SK-N-SH treated with all-trans-retinoic acid at 6 μM for 48 hours (cell line): ENCODE results near the gene AHI1.

Source experiments
- ARNTL ChIP-seq: fragments of 450-650 bp; formaldehyde crosslinking; IDR thresholded peaks from 2 replicates; pipeline ENCODE4 v1.5.0; 2020; ENCODE audit warnings: low read depth, mild to moderate bottlenecking, moderate library complexity, borderline replicate concordance
- BACH2 ChIP-seq: fragments of 250-450 bp; sonication (Bioruptor Pico); IDR thresholded peaks from 2 replicates; pipeline ENCODE4 v1.9.0; 2021; ENCODE audit warnings: mild to moderate bottlenecking, borderline replicate concordance
- CSRNP3 ChIP-seq: fragments of 250-450 bp; sonication (Bioruptor Pico); IDR thresholded peaks from 2 replicates; pipeline ENCODE4 v1.5.1; 2021; ENCODE audit warnings: mild to moderate bottlenecking, moderate library complexity
- RARB ChIP-seq: fragments of 250-450 bp; sonication (Bioruptor Pico); IDR thresholded peaks from 2 replicates; pipeline ENCODE4 v1.8.0; 2021; ENCODE audit warnings: mild to moderate bottlenecking, moderate library complexity
- TOX ChIP-seq: fragments of 250-450 bp; sonication (Bioruptor Pico); IDR thresholded peaks from 2 replicates; pipeline ENCODE4 v1.8.0; 2021; ENCODE audit warnings: mild to moderate bottlenecking, moderate library complexity, borderline replicate concordance
- ZC3H10 ChIP-seq: fragments of 250-450 bp; sonication (Bioruptor Pico); IDR thresholded peaks from 2 replicates; pipeline ENCODE4 v1.5.1; 2021; ENCODE audit warnings: mild to moderate bottlenecking, moderate library complexity
- ZFP3 ChIP-seq: fragments of 250-450 bp; sonication (Bioruptor Pico); IDR thresholded peaks from 2 replicates; pipeline ENCODE4 v1.5.0; 2020; ENCODE audit warnings: mild to moderate bottlenecking, moderate library complexity
- ZFP30 ChIP-seq: fragments of 450-650 bp; formaldehyde crosslinking; IDR thresholded peaks from 2 replicates; pipeline ENCODE4 v1.5.0; 2022; ENCODE audit warnings: mild to moderate bottlenecking, moderate library complexity
- ZNF70 ChIP-seq: fragments of 450-650 bp; formaldehyde crosslinking; IDR thresholded peaks from 2 replicates; pipeline ENCODE4 v1.5.0; 2020; ENCODE audit warnings: mild to moderate bottlenecking, moderate library complexity
- TF ChIP-seq, protein P1 (sequence below): fragments of 250-450 bp; sonication (Bioruptor Pico); IDR thresholded peaks from 2 replicates; pipeline ENCODE4 v1.5.1; 2020; ENCODE audit warnings: low read depth, mild to moderate bottlenecking, moderate library complexity
- TF ChIP-seq, protein P2 (sequence below): fragments of 250-450 bp; sonication (Bioruptor Pico); IDR thresholded peaks from 2 replicates; pipeline ENCODE4 v1.8.0; 2021; ENCODE audit warnings: low read depth, mild to moderate bottlenecking, moderate library complexity, borderline replicate concordance

DNA sequence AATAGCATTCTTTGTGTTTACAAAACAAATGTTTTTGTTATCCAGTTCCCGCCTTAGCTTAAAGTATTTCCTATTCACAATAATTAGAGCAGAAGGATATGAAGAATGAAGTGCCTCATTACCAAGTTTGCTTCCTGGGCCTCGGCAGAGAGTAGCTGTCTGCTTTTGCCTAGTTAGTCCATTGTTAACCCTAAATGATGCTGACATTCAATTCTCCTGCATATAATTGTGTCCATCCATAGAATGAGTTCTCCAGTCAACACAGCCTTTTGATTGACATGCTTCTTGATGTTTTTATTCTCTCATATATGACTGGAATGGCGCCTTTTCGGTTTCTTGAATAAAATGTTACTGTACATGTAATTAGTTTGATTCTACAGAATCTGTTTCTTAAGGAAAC is 215.6 kb downstream of the AHI1 start:
- TF ChIP-seq ZC3H10 (CRISPR knock-in tag) (no peak), ARNTL (CRISPR knock-in tag) (no peak), TOX (no peak), CSRNP3 (CRISPR knock-in tag) (no peak), BACH2 (no peak), ZFP30 (CRISPR knock-in tag) (no peak), RARB (no peak), ZFP3 (no peak), ZNF70 (CRISPR knock-in tag) (no peak)
- TF ChIP-seq, protein P1, sequence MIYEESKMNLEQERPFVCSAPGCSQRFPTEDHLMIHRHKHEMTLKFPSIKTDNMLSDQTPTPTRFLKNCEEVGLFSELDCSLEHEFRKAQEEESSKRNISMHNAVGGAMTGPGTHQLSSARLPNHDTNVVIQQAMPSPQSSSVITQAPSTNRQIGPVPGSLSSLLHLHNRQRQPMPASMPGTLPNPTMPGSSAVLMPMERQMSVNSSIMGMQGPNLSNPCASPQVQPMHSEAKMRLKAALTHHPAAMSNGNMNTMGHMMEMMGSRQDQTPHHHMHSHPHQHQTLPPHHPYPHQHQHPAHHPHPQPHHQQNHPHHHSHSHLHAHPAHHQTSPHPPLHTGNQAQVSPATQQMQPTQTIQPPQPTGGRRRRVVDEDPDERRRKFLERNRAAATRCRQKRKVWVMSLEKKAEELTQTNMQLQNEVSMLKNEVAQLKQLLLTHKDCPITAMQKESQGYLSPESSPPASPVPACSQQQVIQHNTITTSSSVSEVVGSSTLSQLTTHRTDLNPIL (CRISPR knock-in tag) = no peak
- TF ChIP-seq, protein P2, sequence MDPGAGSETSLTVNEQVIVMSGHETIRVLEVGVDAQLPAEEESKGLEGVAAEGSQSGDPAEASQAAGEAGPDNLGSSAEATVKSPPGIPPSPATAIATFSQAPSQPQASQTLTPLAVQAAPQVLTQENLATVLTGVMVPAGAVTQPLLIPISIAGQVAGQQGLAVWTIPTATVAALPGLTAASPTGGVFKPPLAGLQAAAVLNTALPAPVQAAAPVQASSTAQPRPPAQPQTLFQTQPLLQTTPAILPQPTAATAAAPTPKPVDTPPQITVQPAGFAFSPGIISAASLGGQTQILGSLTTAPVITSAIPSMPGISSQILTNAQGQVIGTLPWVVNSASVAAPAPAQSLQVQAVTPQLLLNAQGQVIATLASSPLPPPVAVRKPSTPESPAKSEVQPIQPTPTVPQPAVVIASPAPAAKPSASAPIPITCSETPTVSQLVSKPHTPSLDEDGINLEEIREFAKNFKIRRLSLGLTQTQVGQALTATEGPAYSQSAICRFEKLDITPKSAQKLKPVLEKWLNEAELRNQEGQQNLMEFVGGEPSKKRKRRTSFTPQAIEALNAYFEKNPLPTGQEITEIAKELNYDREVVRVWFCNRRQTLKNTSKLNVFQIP = no peak
